ENCODE results near the gene RASAL3.
A peak's percentile ranks its signal among the peaks of the same experiment; 100 is the strongest.
"Not testable (repeated sequence)": the region's sequence is repeated elsewhere in the genome, so short reads cannot be mapped to it uniquely, and the experiment has no call there.

Gene RASAL3

GRCh38 chr19:15424692-15425272, 39.6 kb downstream of the RASAL3 start:
- Mint-ChIP-seq H3K4me1 (ENCODE audit: low read depth) (peaks cover 4% of the 10 kb centered on the region), H3K36me3 (ENCODE audit: low read depth) (peaks cover 44% of the 10 kb centered on the region), H3K27ac (no peak overlapping the region), H3K27me3 (no peaks in the 10 kb centered on the region), H3K9me3 (no peaks in the 10 kb centered on the region), H3K4me3 (no peak overlapping the region)

DNA sequence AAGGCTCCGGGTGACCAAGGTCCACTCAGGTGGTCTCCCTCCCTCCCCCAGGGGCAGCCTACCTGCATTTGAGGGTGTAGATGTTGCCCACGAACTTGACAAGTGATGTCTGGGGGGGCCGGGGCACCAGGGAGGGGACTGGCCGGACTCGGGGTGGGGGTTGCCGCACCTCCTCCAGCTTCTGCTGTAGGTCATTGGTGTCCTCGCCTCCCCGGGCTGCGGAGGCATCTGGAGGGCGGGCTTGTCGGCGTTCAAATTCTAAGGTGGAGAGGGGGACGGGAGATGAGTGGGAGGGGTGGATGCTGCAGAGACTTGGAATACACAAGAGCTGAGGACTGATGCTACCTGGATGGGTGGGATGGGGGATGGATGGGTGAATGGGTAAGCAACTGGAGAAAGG, 40.2 kb downstream of the RASAL3 start:
- Mint-ChIP-seq H3K27me3 (no peaks in the 10 kb centered on the region), H3K36me3 (ENCODE audit: low read depth) (peaks cover 45% of the 10 kb centered on the region), H3K9me3 (no peaks in the 10 kb centered on the region), H3K27ac (no peak overlapping the region), H3K4me1 (ENCODE audit: low read depth) (peaks cover 10% of the 10 kb centered on the region), H3K4me3 (no peak overlapping the region)

DNA sequence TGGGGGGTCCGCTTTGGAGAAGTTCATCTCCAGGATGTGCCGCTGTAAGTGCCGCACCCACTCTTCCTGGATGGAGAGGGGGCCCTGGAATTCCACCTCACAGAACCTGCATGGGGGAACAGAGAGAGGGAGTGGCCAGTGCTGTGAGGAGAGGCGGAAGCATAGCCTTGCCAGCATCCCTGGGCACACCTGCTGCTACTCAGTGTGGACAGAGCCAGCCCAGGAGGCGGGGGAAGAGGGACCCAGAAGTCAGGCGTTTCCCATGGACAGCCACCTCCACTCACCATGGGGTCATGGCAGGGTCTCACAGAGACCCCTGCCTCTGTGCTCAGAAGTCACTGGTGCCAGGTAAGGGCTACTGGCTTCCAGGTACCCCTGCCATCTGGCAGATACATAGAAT, 41.2 kb downstream of the RASAL3 start:
- peaks cover 14% of the 10 kb centered on the region for H3K4me1 Mint-ChIP-seq (ENCODE audit: low read depth)
- H3K36me3 Mint-ChIP-seq (ENCODE audit: low read depth), result peaks cover 45% of the 10 kb centered on the region
- no peaks in the 10 kb centered on the region for H3K27me3 Mint-ChIP-seq
- H3K4me3 Mint-ChIP-seq, result no peak overlapping the region
- H3K9me3 Mint-ChIP-seq, result no peaks in the 10 kb centered on the region
- no peak overlapping the region for H3K27ac Mint-ChIP-seq

- no peaks in the 10 kb centered on the region for H3K9me3 Mint-ChIP-seq
- no peak overlapping the region for H3K4me3 Mint-ChIP-seq
- peaks cover 44% of the 10 kb centered on the region for H3K36me3 Mint-ChIP-seq (ENCODE audit: low read depth)
- H3K27ac Mint-ChIP-seq, result no peak overlapping the region
- peaks cover 20% of the 10 kb centered on the region for H3K4me1 Mint-ChIP-seq (ENCODE audit: low read depth)
- no peaks in the 10 kb centered on the region for H3K27me3 Mint-ChIP-seq
Observed at GRCh38 chr19:15422296-15423075, 41.9 kb downstream of the RASAL3 start.

GRCh38 chr19:15421721-15422260, 42.6 kb downstream of the RASAL3 start:
- no peak overlapping the region for H3K4me3 Mint-ChIP-seq
- H3K27me3 Mint-ChIP-seq, result no peaks in the 10 kb centered on the region
- H3K27ac Mint-ChIP-seq, result no peak overlapping the region
- H3K4me1 Mint-ChIP-seq (ENCODE audit: low read depth), result peaks cover 26% of the 10 kb centered on the region
- no peaks in the 10 kb centered on the region for H3K9me3 Mint-ChIP-seq
- H3K36me3 Mint-ChIP-seq (ENCODE audit: low read depth), result peaks cover 37% of the 10 kb centered on the region

GRCh38 chr19:15421136-15421695, 43.1 kb downstream of the RASAL3 start:
- H3K27me3 Mint-ChIP-seq, result no peaks in the 10 kb centered on the region
- H3K4me1 Mint-ChIP-seq (ENCODE audit: low read depth), result peaks cover 32% of the 10 kb centered on the region
- no peak overlapping the region for H3K27ac Mint-ChIP-seq
- no peaks in the 10 kb centered on the region for H3K9me3 Mint-ChIP-seq
- no peak overlapping the region for H3K4me3 Mint-ChIP-seq
- peaks cover 38% of the 10 kb centered on the region for H3K36me3 Mint-ChIP-seq (ENCODE audit: low read depth)

DNA sequence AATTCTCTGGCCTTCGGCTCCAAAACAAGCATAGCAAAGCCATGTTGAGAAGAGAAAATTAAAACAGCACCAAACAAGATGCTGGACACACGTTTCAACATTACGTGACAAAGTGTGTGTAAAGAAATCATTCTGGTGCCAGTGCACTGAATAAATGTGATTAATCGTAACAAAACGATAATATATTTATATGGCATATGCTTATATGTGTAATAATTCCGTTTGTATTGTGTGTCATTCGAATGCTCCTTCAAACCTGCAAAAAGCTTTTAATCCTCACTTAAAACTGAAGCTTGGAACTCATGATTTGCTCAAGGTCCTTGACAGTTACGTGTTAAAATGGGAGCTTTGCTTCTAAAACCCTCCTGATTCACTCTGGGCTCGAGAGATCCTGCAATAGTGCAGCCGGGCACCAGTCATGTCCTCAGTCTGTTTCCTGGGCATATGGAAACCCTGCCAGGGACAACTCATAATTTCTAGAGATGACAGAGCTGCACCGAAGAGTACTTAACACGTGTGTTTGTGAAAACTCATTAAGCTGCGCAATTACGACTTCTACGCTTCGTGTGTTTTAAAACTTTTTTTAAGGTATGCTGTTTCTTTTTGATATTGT, 44.8 kb downstream of the RASAL3 start:
- Mint-ChIP-seq H3K36me3 (ENCODE audit: low read depth) (peaks cover 40% of the 10 kb centered on the region), H3K4me1 (ENCODE audit: low read depth) (peaks cover 42% of the 10 kb centered on the region), H3K27me3 (no peaks in the 10 kb centered on the region), H3K27ac (peak overlapping the region; percentile 67), H3K4me3 (peak overlapping the region; percentile 95), H3K9me3 (no peaks in the 10 kb centered on the region)

- peak within 1 kb of the TSS; percentile 95 for H3K4me3 Mint-ChIP-seq
- H3K27ac Mint-ChIP-seq, result peak within 1 kb of the TSS; percentile 96
- peaks cover 40% of the 10 kb centered on the region for H3K36me3 Mint-ChIP-seq (ENCODE audit: low read depth)
- no peaks in the 10 kb centered on the region for H3K9me3 Mint-ChIP-seq
- H3K4me1 Mint-ChIP-seq (ENCODE audit: low read depth), result peaks cover 48% of the 10 kb centered on the region
- no peaks in the 10 kb centered on the region for H3K27me3 Mint-ChIP-seq
Observed at GRCh38 chr19:15418579-15419412, 45.5 kb downstream of the RASAL3 start, which contains the start of gene AKAP8L. AKAP8L (minus strand) TSS chr19:15418988; CDS start chr19:15418923, 65 bp downstream.

DNA sequence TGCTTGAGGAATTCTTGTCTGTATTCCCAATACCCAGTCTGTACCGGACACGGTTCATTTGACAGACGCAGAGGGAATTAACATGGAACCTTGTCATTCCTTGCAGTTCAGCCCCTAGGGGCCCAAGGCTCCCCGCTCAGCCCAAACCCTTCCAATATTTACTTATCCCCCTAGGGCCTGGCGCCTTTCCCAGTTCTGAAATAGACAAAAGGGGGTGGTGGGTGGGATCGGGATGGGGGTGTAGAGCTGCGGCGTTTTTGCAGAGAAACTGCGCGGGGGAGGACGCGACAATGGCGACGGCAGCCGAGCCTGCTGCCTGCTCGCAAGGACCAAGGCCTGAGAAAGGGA, 46.1 kb downstream of the RASAL3 start:
- H3K9me3 Mint-ChIP-seq, result no peaks in the 10 kb centered on the region
- H3K27me3 Mint-ChIP-seq, result no peaks in the 10 kb centered on the region
- peak overlapping the region; percentile 96 for H3K27ac Mint-ChIP-seq
- peaks cover 37% of the 10 kb centered on the region for H3K36me3 Mint-ChIP-seq (ENCODE audit: low read depth)
- H3K4me1 Mint-ChIP-seq (ENCODE audit: low read depth), result peaks cover 52% of the 10 kb centered on the region
- peak overlapping the region; percentile 95 for H3K4me3 Mint-ChIP-seq

GRCh38 chr19:15417699-15418098, 46.6 kb downstream of the RASAL3 start:
- H3K27me3 Mint-ChIP-seq, result no peaks in the 10 kb centered on the region
- H3K36me3 Mint-ChIP-seq (ENCODE audit: low read depth), result peaks cover 31% of the 10 kb centered on the region
- H3K4me1 Mint-ChIP-seq (ENCODE audit: low read depth), result peaks cover 56% of the 10 kb centered on the region
- peak overlapping the region; percentile 95 for H3K4me3 Mint-ChIP-seq
- H3K9me3 Mint-ChIP-seq, result no peaks in the 10 kb centered on the region
- peak overlapping the region; percentile 96 for H3K27ac Mint-ChIP-seq

DNA sequence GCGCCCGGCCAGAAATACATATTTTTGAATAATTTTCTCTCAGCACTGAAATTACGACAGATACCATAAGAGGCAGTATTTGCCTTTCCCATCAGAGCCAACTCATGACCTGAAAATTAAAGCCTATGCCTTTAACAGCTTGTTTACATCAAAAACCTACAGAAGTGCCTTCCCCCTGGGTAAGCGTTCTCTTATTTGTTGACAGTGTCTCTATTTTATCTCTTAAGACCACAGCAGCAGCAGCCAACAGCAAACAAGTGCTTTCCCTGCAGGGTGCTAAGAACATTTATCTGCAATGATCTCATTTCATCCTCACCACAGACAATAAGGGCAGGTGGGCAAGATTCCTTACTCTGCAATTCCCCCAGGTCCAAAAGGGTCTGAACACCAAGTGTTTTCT, 51.5 kb downstream of the RASAL3 start:
- peaks cover 32% of the 10 kb centered on the region for H3K36me3 Mint-ChIP-seq (ENCODE audit: low read depth)
- no peaks in the 10 kb centered on the region for H3K9me3 Mint-ChIP-seq
- H3K27ac Mint-ChIP-seq, result no peak overlapping the region
- no peak overlapping the region for H3K4me3 Mint-ChIP-seq
- H3K4me1 Mint-ChIP-seq (ENCODE audit: low read depth), result peaks cover 52% of the 10 kb centered on the region
- no peaks in the 10 kb centered on the region for H3K27me3 Mint-ChIP-seq

DNA sequence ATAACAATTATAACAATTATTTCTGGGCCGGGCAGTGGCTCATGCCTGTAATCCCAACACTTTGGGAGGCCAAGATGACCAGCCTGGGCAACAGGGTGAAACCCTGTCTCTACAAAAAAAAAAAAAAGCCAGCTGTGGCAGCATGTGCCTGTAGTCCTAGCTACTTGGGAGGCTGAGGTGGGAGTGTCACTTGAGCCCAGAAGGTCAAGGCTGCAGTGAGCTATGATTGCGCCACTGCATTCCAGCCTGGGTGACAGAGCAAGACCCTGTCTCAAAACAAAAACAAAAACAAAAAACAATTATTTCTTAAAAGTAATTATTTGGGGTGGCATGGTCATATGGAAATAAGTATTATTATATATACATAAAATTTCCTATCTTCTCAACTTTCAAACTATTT, 53.0 kb downstream of the RASAL3 start:
- H3K4me3 Mint-ChIP-seq, H3K27me3 Mint-ChIP-seq, H3K9me3 Mint-ChIP-seq, H3K27ac Mint-ChIP-seq: not testable (repeated sequence)
- Mint-ChIP-seq H3K36me3 (ENCODE audit: low read depth) (peaks cover 33% of the 10 kb centered on the region), H3K4me1 (ENCODE audit: low read depth) (peaks cover 49% of the 10 kb centered on the region)

DNA sequence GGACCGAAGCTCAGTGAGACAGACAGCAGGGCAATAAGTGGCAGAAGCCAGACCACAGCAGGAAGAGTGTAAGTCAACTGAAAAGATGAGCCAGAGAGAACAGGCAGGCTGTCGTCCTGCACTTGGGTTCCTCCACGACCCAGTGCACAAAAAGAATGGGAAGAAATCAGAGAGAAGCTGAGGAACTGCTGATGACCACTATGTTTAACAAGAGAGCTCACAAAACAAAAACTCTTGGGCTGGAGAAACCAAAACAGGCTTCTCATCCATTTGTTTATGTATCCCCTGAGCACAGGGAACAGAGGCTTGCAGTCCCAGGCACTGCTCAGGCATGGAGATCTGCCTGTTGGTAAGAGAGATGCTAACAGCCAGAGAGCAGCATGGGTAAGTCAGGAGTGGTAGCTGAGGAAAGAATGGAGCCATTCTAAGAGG, 59.5 kb downstream of the RASAL3 start:
- Mint-ChIP-seq H3K9me3 (no peaks in the 10 kb centered on the region), H3K4me1 (ENCODE audit: low read depth) (peaks cover 35% of the 10 kb centered on the region), H3K4me3 (no peak overlapping the region), H3K27me3 (no peaks in the 10 kb centered on the region), H3K36me3 (ENCODE audit: low read depth) (peaks cover 30% of the 10 kb centered on the region), H3K27ac (peak overlapping the region; percentile 46)

- H3K27ac Mint-ChIP-seq, result peak overlapping the region; percentile 46
- no peaks in the 10 kb centered on the region for H3K27me3 Mint-ChIP-seq
- peaks cover 35% of the 10 kb centered on the region for H3K4me1 Mint-ChIP-seq (ENCODE audit: low read depth)
- no peak overlapping the region for H3K4me3 Mint-ChIP-seq
- H3K36me3 Mint-ChIP-seq (ENCODE audit: low read depth), result peaks cover 24% of the 10 kb centered on the region
- H3K9me3 Mint-ChIP-seq, result no peaks in the 10 kb centered on the region
Observed at GRCh38 chr19:15404097-15404779, 60.1 kb downstream of the RASAL3 start.
